GM12892 (cell line): Measurements from ENCODE around the gene OBSCN.

Source experiments
- POLR2A ChIP-seq: IDR thresholded peaks from 2 replicates; pipeline ENCODE4 v1.6.1; 2011; ENCODE audit warnings: low read depth, low read length, control low read depth
- TAF1 ChIP-seq: IDR thresholded peaks from 2 replicates; pipeline ENCODE4 v1.6.1; 2011; ENCODE audit warnings: low read depth, mild to moderate bottlenecking, control low read depth, low read length, borderline replicate concordance

DNA sequence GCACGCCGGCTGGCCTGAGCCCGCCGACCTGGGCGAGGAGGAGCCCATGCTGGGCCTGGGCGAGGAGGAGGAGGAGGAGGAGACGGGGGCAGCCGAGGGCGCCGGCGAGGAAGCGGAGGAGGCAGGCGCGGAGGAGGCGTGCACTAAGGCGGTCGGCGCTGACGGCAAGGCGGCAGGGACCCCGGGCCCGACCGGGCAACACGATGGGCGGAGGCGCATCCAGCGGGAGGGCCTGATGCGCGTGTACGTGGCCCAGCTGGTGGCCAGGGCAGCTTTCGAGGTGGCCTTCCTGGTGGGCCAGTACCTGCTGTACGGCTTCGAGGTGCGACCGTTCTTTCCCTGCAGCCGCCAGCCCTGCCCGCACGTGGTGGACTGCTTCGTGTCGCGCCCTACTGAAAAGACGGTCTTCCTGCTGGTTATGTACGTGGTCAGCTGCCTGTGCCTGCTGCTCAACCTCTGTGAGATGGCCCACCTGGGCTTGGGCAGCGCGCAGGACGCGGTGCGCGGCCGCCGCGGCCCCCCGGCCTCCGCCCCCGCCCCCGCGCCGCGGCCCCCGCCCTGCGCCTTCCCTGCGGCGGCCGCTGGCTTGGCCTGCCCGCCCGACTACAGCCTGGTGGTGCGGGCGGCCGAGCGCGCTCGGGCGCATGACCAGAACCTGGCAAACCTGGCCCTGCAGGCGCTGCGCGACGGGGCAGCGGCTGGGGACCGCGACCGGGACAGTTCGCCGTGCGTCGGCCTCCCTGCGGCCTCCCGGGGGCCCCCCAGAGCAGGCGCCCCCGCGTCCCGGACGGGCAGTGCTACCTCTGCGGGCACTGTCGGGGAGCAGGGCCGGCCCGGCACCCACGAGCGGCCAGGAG, 49.5 kb upstream of the OBSCN start:
- TF ChIP-seq POLR2A (no peak), TAF1 (no peak)
